ENCODE measurements around the gene MAGED1. TPM values are rescaled to one million over a fixed set of nuclear protein-coding genes. Genes with fewer than 3 reads are reported as not detected.
A peak's percentile ranks its signal among the peaks of the same experiment; 100 is the strongest.
"Not testable (repeated sequence)": the region's sequence is repeated elsewhere in the genome, so short reads cannot be mapped to it uniquely, and the experiment has no call there.

Gene MAGED1
- polyA plus RNA-seq, 3 donors from 2014 or later, result 23.3 to 56.0 (median 31.2) TPM

GRCh38 chrX:51870354-51870753 lies 23.1 kb upstream of the MAGED1 start:
- no peaks in the 10 kb centered on the region for H3K9me3 Mint-ChIP-seq

GRCh38 chrX:51874123-51874522 lies 19.3 kb upstream of the MAGED1 start:
- Mint-ChIP-seq H3K36me3 (peaks cover 0 to 3% (median 0%) of the 10 kb centered on the region in 3 donors), H3K27ac (peak overlapping the region in 1 of 6 donors; percentile 37), H3K9me3 (no peaks in the 10 kb centered on the region), H3K4me1 (no peaks in the 10 kb centered on the region), H3K27me3 (ENCODE audit: low read depth in 3 of 3) (peaks cover 0 to 2% (median 2%) of the 10 kb centered on the region in 3 donors), H3K4me3 (no peak overlapping the region)
- DNase-seq, result no peak

More at GRCh38 chrX:51870354-51870753, 23.1 kb upstream of the MAGED1 start:
- Mint-ChIP-seq H3K4me1 (peaks cover 11 to 17% of the 10 kb centered on the region in 2 donors), H3K4me3 (no peak overlapping the region), H3K27me3 (ENCODE audit: low read depth in 3 of 3) (no peaks in the 10 kb centered on the region), H3K27ac (no peak overlapping the region), H3K36me3 (peaks cover 0 to 3% (median 0%) of the 10 kb centered on the region in 3 donors)
- DNase-seq, result no peak

- H3K4me3 Mint-ChIP-seq, result no peak overlapping the region
- no peaks in the 10 kb centered on the region for H3K9me3 Mint-ChIP-seq
- DNase-seq, result no peak
- no peak overlapping the region for H3K27ac Mint-ChIP-seq
- H3K36me3 Mint-ChIP-seq, result peaks cover 0 to 3% (median 0%) of the 10 kb centered on the region in 3 donors
- H3K27me3 Mint-ChIP-seq (ENCODE audit: low read depth in 3 of 3), result peaks cover 2 to 6% (median 2%) of the 10 kb centered on the region in 3 donors
- H3K4me1 Mint-ChIP-seq, result no peaks in the 10 kb centered on the region
These were observed 17.0 kb upstream of the MAGED1 start for GRCh38 chrX:51876441-51876840.

GRCh38 chrX:51878056-51878455 lies 15.4 kb upstream of the MAGED1 start:
- Mint-ChIP-seq H3K9me3 (no peaks in the 10 kb centered on the region), H3K4me3 (no peak overlapping the region), H3K27ac (no peak overlapping the region), H3K36me3 (no peaks in the 10 kb centered on the region), H3K4me1 (no peaks in the 10 kb centered on the region), H3K27me3 (ENCODE audit: low read depth in 3 of 3) (peaks cover 2 to 6% (median 2%) of the 10 kb centered on the region in 3 donors)
- no peak for DNase-seq

GRCh38 chrX:51889851-51890250 lies 3.6 kb upstream of the MAGED1 start:
- no peak for DNase-seq
- no peaks in the 10 kb centered on the region for H3K36me3 Mint-ChIP-seq
- no peaks in the 10 kb centered on the region for H3K9me3 Mint-ChIP-seq
- no peaks in the 10 kb centered on the region for H3K27me3 Mint-ChIP-seq (ENCODE audit: low read depth in 3 of 3)
- H3K27ac Mint-ChIP-seq, result no peak overlapping the region
- no peak overlapping the region for H3K4me3 Mint-ChIP-seq
- peaks cover 14 to 16% of the 10 kb centered on the region in 2 donors for H3K4me1 Mint-ChIP-seq

- H3K4me1 Mint-ChIP-seq, result peaks cover 21 to 26% of the 10 kb centered on the region in 2 donors
- peaks cover 2 to 3% (median 2%) of the 10 kb centered on the region in 3 donors for H3K27me3 Mint-ChIP-seq (ENCODE audit: low read depth in 3 of 3)
- H3K9me3 Mint-ChIP-seq, result no peaks in the 10 kb centered on the region
- no peaks in the 10 kb centered on the region for H3K36me3 Mint-ChIP-seq
- H3K27ac Mint-ChIP-seq, result peak overlapping the region in 4 of 6 donors; percentile 1 to 81 (median 23)
- no peak for DNase-seq
- H3K4me3 Mint-ChIP-seq, result no peak overlapping the region
These were observed 2.2 kb upstream of the MAGED1 start for GRCh38 chrX:51891245-51891644.

- peaks cover 21 to 26% of the 10 kb centered on the region in 2 donors for H3K4me1 Mint-ChIP-seq
- no peaks in the 10 kb centered on the region for H3K36me3 Mint-ChIP-seq
- peak overlapping the region; percentile 1 to 87 (median 19) for H3K27ac Mint-ChIP-seq
- peaks cover 2 to 3% (median 2%) of the 10 kb centered on the region in 3 donors for H3K27me3 Mint-ChIP-seq (ENCODE audit: low read depth in 3 of 3)
- no peaks in the 10 kb centered on the region for H3K9me3 Mint-ChIP-seq
- H3K4me3 Mint-ChIP-seq, result peak overlapping the region in 4 of 5 donors; percentile 3 to 20 (median 12)
- DNase-seq, result no peak
These were observed 1.4 kb upstream of the MAGED1 start for GRCh38 chrX:51891821-51892551.

GRCh38 chrX:51893931-51894696 lies 691 bp downstream of the MAGED1 start:
- Mint-ChIP-seq H3K27ac (peak overlapping the region in 5 of 6 donors; percentile 53 to 83 (median 75)), H3K36me3 (peaks cover 0 to 11% (median 0%) of the 10 kb centered on the region in 3 donors), H3K27me3 (ENCODE audit: low read depth in 3 of 3) (peaks cover 2 to 3% (median 2%) of the 10 kb centered on the region in 3 donors), H3K9me3 (no peaks in the 10 kb centered on the region), H3K4me3 (peak overlapping the region; percentile 90 to 94 (median 92)), H3K4me1 (peaks cover 21 to 26% of the 10 kb centered on the region in 2 donors)
- peak in 1 of 3 donors; percentile 13 for DNase-seq

GRCh38 chrX:51894697-51895336 lies 1.4 kb downstream of the MAGED1 start:
- H3K36me3 Mint-ChIP-seq, result peaks cover 0 to 11% (median 0%) of the 10 kb centered on the region in 3 donors
- peaks cover 2 to 3% (median 2%) of the 10 kb centered on the region in 3 donors for H3K27me3 Mint-ChIP-seq (ENCODE audit: low read depth in 3 of 3)
- H3K27ac Mint-ChIP-seq, result peak overlapping the region in 5 of 6 donors; percentile 36 to 75 (median 65)

GRCh38 chrX:51896626-51897025 lies 3.2 kb downstream of the MAGED1 start:
- Mint-ChIP-seq H3K27me3 (ENCODE audit: low read depth in 3 of 3) (peaks cover 2 to 3% (median 2%) of the 10 kb centered on the region in 3 donors), H3K36me3 (peaks cover 0 to 12% (median 0%) of the 10 kb centered on the region in 3 donors), H3K27ac (no peak overlapping the region), H3K4me1 (peaks cover 21 to 26% of the 10 kb centered on the region in 2 donors), H3K9me3 (no peaks in the 10 kb centered on the region), H3K4me3 (no peak overlapping the region)
- no peak for DNase-seq

More at GRCh38 chrX:51894697-51895336, 1.4 kb downstream of the MAGED1 start:
- peak; percentile 20 to 31 (median 26) for DNase-seq
- Mint-ChIP-seq H3K9me3 (no peaks in the 10 kb centered on the region), H3K4me1 (peaks cover 21 to 26% of the 10 kb centered on the region in 2 donors), H3K4me3 (peak overlapping the region; percentile 90 to 94 (median 92))

GRCh38 chrX:51899741-51900140 lies 6.3 kb downstream of the MAGED1 start:
- no peak overlapping the region for H3K4me3 Mint-ChIP-seq
- no peak for DNase-seq
- no peaks in the 10 kb centered on the region for H3K9me3 Mint-ChIP-seq
- H3K27me3 Mint-ChIP-seq (ENCODE audit: low read depth in 3 of 3), result peaks cover 2 to 3% (median 2%) of the 10 kb centered on the region in 3 donors
- H3K27ac Mint-ChIP-seq, result no peak overlapping the region
- peaks cover 0 to 24% (median 5%) of the 10 kb centered on the region in 3 donors for H3K36me3 Mint-ChIP-seq
- H3K4me1 Mint-ChIP-seq, result peaks cover 7 to 11% of the 10 kb centered on the region in 2 donors

GRCh38 chrX:51902510-51903050 lies 9.2 kb downstream of the MAGED1 start:
- Mint-ChIP-seq H3K27me3 (ENCODE audit: low read depth in 3 of 3) (peaks cover 0 to under 1% (median 0%) of the 10 kb centered on the region in 3 donors), H3K9me3 (no peaks in the 10 kb centered on the region), H3K4me1 (no peaks in the 10 kb centered on the region), H3K4me3 (no peak overlapping the region), H3K27ac (no peak overlapping the region), H3K36me3 (peaks cover 0 to 20% (median 5%) of the 10 kb centered on the region in 3 donors)
- no peak for DNase-seq

- H3K4me1 Mint-ChIP-seq; H3K27me3 Mint-ChIP-seq (ENCODE audit: low read depth in 3 of 3); H3K27ac Mint-ChIP-seq; H3K9me3 Mint-ChIP-seq; DNase-seq; H3K4me3 Mint-ChIP-seq: not testable (repeated sequence)
- H3K36me3 Mint-ChIP-seq, result peaks cover 0 to 13% (median 5%) of the 10 kb centered on the region in 3 donors
These were observed 11.7 kb downstream of the MAGED1 start for GRCh38 chrX:51905152-51905551.
